Activated CD8-positive, alpha-beta memory T cell treated with anti-CD3 and anti-CD28 coated beads, Interleukin-2, amount 50 U/mL, for 48 hours (primary cell): ENCODE data around the gene PRR5.

ENCODE experiments used
- DNase-seq: peaks from one replicate; pipeline ENCODE4 v3.0.0-alpha.2; 2020

The PRR5 gene

DNA sequence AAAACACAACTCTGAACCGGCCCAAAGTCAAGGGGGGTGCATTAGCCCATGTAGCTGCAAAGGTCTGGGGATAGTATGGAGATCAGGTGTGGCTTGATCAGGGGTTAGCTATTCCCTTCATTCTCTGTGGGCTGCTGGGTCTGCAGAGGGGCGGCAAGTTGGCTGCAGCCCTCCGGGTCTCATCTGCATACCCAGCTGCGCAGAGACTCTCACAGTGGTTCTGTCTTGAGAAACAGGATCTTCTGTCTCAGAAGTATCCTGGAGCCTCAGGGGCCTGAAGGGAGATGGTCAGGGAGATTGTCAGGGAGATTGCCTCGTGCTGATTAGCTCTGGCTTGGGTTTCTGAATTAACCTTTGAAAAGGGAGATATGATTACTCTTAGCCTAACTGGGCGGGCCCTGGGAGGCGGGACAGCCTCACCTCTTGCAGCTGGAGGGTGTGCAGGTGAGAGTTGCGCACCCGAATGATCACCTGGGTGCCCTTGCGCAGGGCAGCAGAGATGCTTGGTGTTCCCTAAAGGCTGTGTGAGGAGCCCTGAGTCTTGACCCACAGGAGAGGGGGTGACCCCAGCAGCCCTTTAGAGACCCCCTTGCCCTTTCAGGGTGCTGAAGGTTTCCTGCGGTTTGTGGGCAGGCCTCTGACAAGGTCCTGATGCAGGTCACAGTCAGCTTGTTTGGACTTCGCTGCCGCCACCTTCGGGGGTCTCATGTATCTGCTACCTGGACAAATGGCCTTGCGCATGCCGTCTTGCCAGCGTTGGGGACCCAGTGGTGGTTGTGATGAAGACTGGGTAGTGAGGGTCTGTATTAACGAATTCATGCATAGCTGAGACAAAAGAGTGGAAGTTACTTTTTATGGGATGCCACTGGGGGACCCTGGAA lies 57.7 kb downstream of the PRR5 start:
- no peak for DNase-seq

DNA sequence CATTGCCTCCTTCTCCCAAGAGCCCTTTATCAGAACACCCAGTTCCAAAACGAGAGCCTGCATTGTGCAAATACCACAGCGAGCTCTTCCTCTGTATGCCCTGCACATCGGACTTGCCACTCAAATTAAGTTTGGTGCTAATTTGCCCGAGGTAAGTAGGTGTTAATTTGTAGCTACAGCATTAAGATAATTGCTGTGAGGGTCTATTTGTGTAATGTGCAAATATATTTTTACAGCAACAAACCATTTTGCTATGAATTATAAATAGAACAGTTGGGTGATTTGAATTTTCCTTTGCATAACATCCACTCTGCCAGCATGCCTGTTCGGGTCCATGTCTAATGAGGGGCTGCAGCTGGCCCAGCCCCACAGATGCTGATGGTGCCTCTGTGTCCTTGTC lies 58.5 kb downstream of the PRR5 start:
- DNase-seq: no peak

DNA sequence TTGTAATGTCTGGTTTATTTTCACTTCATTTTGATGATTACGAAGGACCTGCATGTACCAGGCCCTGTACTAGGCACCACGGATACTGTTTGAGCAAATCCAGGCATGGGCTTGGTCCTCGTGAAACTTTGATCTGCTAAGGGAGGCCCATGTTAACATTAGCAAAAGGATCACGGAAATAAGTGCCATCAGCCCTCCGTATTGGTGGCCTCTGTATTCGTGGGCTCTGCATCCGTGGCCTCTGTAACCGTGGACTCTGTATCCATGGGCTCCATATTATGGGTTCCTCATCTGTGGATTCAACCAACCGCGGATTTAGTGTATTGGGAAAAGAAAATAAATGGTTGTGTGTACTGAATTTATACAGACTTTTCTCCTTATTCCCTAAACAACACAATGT lies 59.0 kb downstream of the PRR5 start:
- no peak for DNase-seq

DNA sequence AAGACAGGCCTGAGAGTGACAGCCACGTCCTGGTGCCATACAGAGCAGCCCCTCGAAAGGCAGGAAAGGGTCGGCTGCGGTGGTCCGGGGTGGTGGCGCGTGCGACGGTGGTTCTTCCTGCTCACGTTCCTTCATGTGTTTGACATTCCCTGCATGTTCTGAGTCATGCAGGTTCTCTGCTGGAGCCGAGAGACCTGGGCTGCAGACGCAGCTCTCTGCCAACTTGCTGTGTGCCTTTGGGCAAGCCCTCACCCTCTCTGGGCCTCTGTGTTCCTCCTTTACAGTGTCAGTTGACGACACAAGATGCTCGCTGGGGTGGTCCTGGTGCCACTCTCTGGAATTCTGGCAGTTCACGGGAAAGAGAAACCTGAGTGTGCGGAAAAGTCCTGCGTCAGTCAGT lies 62.4 kb downstream of the PRR5 start:
- no peak for DNase-seq

DNA sequence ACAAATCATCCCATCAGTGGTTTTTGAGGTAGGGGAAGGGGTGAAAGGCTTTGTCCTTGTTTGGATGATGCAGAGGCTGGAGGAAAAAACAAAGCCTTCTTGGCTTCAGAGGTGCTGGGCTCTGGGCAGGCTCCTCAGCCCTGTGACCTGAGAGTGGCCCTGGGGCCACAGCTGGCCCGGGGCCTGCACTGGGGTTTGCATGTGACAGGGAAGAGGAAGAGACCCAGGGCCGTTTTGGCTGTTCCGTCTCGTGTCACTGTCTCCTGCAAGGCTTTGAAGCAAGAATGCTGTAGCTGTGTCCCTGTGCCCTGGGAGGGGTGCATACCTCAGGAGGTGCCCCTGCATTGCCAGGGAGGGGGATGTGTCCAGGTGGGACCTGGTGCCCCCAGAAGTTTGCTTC lies 63.0 kb downstream of the PRR5 start:
- DNase-seq: no peak

- no peak for DNase-seq
These were observed 63.7 kb downstream of the PRR5 start for GRCh38 chr22:44765571-44766285.

DNA sequence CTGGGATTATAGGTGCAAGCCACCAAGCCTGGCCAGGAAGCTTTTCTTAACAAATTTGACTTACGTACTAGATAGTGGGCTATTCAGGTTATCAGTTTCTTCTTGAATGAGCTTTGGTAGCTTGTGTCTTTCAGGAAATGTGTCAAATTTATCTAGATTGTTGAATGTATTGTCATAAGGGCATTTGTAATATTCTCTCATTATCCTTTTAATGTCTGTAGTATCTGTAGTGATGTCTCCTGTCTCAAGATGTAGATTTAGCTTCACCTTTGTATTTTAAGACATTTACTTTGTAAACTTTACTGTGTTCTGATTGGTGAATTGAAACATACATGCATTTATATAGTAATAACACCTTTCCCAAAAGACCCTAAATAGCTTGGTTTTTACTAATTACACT lies 71.1 kb downstream of the PRR5 start:
- no peak for DNase-seq

DNA sequence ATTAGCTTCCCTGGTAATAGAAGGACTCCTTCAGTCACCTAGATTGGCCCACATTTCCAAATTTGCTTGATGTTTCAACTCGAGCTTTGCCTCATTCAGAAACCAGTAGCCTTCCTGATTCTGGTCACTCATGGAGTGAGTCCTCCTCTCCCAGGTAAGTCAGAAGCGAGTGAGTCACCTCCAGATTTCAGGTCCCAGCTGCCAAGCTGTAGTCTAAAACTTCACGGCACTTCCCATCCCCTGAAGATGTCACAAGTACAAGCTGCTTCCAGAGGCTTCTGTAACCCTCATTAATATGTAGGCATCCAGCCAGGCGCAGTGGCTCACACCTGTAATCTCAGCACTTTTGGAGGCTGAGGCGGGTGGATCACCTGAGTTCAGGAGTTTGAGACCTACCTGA lies 73.9 kb downstream of the PRR5 start:
- DNase-seq: no peak

- DNase-seq: no peak
These were observed 74.8 kb downstream of the PRR5 start for GRCh38 chr22:44776605-44777363.

GRCh38 chr22:44777364-44777755 lies 75.4 kb downstream of the PRR5 start:
- DNase-seq: no peak

DNA sequence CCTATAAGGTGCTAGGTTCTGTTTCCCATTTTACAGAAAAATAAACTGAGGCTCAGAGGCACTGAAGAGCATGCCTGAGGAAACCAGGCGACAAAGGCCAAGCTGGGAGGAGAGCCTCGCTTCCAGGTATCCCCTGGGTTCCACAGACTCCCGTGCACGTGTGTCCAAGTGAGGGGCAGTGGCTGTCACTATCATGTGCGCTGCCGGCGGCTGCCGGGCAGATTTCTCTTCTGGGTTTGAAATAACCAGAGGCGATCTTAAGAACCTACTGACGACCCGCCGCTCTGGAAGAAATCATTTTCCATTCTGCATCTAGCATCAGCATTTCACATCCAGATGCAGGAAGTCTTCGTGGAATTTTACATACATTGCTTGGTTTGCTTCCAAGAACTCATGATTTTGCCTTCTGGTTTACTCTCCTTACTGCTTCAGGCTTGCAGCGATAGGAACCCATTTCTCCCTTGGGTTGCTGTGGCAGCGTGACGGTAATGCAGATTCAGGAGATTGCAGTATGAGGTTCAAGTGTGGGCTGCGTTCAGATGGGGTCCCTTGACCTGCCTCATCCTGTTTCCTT lies 79.0 kb downstream of the PRR5 start:
- DNase-seq: no peak

GRCh38 chr22:44782363-44782963 lies 80.5 kb downstream of the PRR5 start:
- no peak for DNase-seq

GRCh38 chr22:44783091-44783490 lies 81.1 kb downstream of the PRR5 start:
- no peak for DNase-seq

GRCh38 chr22:44783581-44783980 lies 81.6 kb downstream of the PRR5 start:
- no peak for DNase-seq

DNA sequence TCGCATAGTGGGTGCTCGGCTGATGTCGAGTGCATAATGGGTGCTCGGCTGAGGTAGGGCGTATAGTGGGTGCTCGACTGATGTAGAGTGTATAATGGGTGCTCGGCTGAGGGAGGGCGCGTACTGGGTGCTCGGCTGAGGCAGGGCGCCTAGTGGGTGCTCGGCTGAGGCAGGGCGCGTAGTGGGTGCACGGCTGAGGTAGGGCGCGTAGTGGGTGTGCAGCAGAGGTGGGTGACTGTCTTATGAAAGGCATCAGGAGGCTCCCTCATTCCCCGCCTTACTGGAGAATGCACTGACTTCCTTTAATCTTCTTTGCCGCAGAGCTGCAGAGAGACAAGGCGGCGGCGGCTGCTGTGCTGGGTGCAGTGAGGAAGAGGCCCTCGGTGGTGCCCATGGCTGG lies 84.1 kb downstream of the PRR5 start:
- DNase-seq: no peak

GRCh38 chr22:44786610-44787009 lies 84.6 kb downstream of the PRR5 start:
- DNase-seq: no peak
